Thyroid gland (tissue), 4 donors: Measurements from ENCODE around the gene PCDHGC4. TPM values are rescaled to one million over a fixed set of nuclear protein-coding genes. Genes with fewer than 3 reads are reported as not detected.

Experiments
- DNase-seq, 2 donors: peaks; one replicate each; pipeline ENCODE4 v3.0.0-alpha.2; 2019
- H3K27ac ChIP-seq, 3 donors: fragments of 200-600 bp; sonication (generic); 1 replicate in 2 of 3; 2 replicates in 1 of 3; pipeline ENCODE4 v1.5.1; 2016 to 2019; ENCODE audit warnings: mild to moderate bottlenecking in 1 of 3, moderate library complexity in 1 of 3
- H3K27me3 ChIP-seq: fragments of 200-600 bp; sonication (generic); one replicate; pipeline ENCODE4 v1.5.1; 2019
- H3K36me3 ChIP-seq, 2 donors: fragments of 200-600 bp; sonication (generic); one replicate each; pipeline ENCODE4 v1.5.1; 2016 to 2019
- H3K4me1 ChIP-seq, 2 donors: fragments of 200-600 bp; sonication (generic); one replicate each; pipeline ENCODE4 v1.5.1; 2017 to 2019
- H3K4me3 ChIP-seq, 3 donors: fragments of 200-600 bp; sonication (generic); replicated peaks in 1 of 3; 1 replicate in 2 of 3; 2 replicates in 1 of 3; pipeline ENCODE4 v1.5.1; 2016; ENCODE audit warnings: mild to moderate bottlenecking in 1 of 3
- H3K9me3 ChIP-seq: fragments of 200-600 bp; sonication (generic); one replicate; pipeline ENCODE4 v1.5.1; 2017
- CTCF ChIP-seq, 6 experiments: fragments of 200-600 bp in 3 of 6; fragments of 450-650 bp in 3 of 6; sonication (generic) in 3 of 6; IDR thresholded peaks; one replicate each; pipeline ENCODE4 v1.5.1; 2016 to 2019; ENCODE audit warnings: antibody characterized with exemption in 6 of 6, mild to moderate bottlenecking in 2 of 6, inconsistent platforms in 1 of 6, moderate library complexity in 1 of 6
- POLR2A ChIP-seq, 2 donors: fragments of 450-650 bp; IDR thresholded peaks; one replicate each; pipeline ENCODE4 v1.6.1; 2017; ENCODE audit warnings: antibody characterized with exemption in 2 of 2, mild to moderate bottlenecking in 2 of 2, moderate library complexity in 1 of 2
- WGBS, 2 donors: methylation state at CpG; one replicate each; pipeline ENCODE4 v1.1.5; 2017; 5-methylcytosine and 5-hydroxymethylcytosine counted together
- intact Hi-C: fragments of 100-400 bp; cut with DNase I; formaldehyde crosslinking; loops from one replicate; pipeline ENCODE4 v1.15.1; 2023
- total RNA-seq, 4 donors: library from RNA; depleted of rRNA; stranded (reverse); fragments of >200 nt; gene quantifications; one replicate each; pipeline ENCODE4 v1.2.3, GENCODE V29; 2016

PCDHGC4 gene
- total RNA-seq, 4 donors from 2014 or later, result 2.5 to 10.7 (median 4.8) TPM

DNA sequence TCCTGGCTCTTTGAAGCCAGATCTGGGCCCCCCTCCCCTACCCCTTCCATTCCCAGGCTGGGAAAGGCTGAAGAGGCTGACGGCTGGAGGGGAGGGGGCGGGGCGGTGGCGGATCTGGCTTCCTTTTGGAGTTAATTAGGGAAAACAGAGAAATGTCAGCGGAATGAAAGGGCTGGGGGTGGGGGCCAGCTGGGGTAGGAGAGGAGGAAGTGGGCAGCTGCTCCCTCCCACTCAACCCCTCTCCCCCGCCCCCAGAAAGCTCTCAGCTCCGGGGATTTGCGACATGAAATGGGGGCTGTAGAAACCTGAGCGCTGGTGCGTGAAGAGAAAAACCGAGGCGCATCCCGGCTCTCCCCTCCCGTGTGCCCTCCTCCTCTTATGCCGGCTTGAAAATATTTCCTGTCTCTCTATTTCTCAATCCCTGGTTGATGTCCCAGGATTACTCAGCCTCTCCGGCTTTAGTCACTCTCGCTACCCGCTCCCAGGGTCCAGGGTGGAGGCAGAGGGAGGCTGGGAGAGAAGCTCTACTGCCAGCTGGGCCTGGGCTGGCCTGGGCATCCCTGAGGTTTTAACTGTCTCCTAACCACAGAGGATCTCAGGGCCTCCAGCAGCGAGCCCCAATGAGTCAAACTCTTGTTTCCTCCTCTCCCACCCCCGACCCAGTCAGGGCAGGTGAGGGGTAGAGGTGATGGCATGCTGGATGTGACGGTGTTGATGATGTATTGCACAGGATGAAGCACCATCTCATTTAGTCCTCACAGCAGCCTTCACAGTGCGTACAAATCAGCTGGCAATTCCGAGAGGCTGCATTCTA lies 24.2 kb downstream of the PCDHGC4 start:
- H3K36me3 ChIP-seq, result peaks cover 0 to 10% of the 10 kb centered on the region in 2 donors
- no peak for TF ChIP-seq CTCF (IDR thresholded peaks at IDR 0.05)
- TF ChIP-seq POLR2A (IDR thresholded peaks at IDR 0.05), result no peak
- DNase-seq, result peak; percentile 31 to 38
- H3K4me1 ChIP-seq, result peaks cover 22 to 39% of the 10 kb centered on the region in 2 donors
- WGBS, 2 donors, result 18 to 26% methylated on average over 23 of the region's 23 CpGs
- intact Hi-C loops, result no loop called here
- no peaks in the 10 kb centered on the region for H3K9me3 ChIP-seq
- no peaks in the 10 kb centered on the region for H3K27me3 ChIP-seq
- H3K27ac ChIP-seq, result peak overlapping the region; percentile 48 to 85 (median 81)
- peak overlapping the region in 1 of 3 donors; percentile 23 for H3K4me3 ChIP-seq

DNA sequence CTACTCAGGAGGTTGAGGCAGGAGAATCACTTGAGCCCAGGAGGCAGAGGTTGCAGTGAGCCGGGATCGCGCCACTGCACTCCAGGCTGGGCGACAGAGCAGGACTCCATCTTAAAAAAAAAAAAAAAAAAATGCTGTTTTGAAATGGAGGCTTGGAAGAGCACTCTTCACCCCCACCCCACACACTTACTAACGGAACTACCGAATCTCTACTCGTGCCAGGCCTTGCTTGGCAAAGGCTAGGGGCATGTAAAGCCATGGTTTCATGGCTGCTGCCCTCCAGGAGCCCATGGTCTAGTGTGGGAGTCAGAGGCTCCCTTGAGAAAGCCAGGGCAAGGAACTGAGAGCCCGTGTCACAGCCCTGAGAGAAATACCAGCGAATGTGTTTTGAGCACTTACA lies 25.3 kb downstream of the PCDHGC4 start:
- no peak for DNase-seq
- intact Hi-C loops, result no loop called here
- Histone ChIP-seq H3K4me1 (peaks cover 27 to 51% of the 10 kb centered on the region in 2 donors), H3K27ac (no peak overlapping the region), H3K4me3 (no peak overlapping the region), H3K9me3 (no peaks in the 10 kb centered on the region), H3K36me3 (peaks cover 0 to 10% of the 10 kb centered on the region in 2 donors), H3K27me3 (no peaks in the 10 kb centered on the region)
- 92 to 94% methylated on average over 9 of the region's 9 CpGs for WGBS, 2 donors
- TF ChIP-seq POLR2A (IDR thresholded peaks at IDR 0.05) (no peak), CTCF (IDR thresholded peaks at IDR 0.05) (no peak)

DNA sequence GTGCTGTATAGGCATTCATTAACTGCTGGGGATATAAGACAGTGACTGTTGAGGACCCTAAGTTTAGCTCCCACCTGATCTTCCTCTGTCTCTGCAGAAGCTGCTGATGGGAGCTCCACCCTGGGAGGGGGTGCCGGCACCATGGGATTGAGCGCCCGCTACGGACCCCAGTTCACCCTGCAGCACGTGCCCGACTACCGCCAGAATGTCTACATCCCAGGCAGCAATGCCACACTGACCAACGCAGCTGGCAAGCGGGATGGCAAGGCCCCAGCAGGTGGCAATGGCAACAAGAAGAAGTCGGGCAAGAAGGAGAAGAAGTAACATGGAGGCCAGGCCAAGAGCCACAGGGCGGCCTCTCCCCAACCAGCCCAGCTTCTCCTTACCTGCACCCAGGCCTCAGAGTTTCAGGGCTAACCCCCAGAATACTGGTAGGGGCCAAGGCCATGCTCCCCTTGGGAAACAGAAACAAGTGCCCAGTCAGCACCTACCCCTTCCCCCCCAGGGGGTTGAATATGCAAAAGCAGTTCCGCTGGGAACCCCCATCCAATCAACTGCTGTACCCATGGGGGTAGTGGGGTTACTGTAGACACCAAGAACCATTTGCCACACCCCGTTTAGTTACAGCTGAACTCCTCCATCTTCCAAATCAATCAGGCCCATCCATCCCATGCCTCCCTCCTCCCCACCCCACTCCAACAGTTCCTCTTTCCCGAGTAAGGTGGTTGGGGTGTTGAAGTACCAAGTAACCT lies 26.2 kb downstream of the PCDHGC4 start:
- no peak for DNase-seq
- 97% methylated on average over 5 to 13 of the region's 14 CpGs for WGBS, 2 donors
- H3K36me3 ChIP-seq, result peaks cover 0 to 10% of the 10 kb centered on the region in 2 donors
- no peaks in the 10 kb centered on the region for H3K27me3 ChIP-seq
- H3K4me1 ChIP-seq, result peaks cover 27 to 58% of the 10 kb centered on the region in 2 donors
- H3K4me3 ChIP-seq, result no peak overlapping the region
- no peak overlapping the region for H3K27ac ChIP-seq
- intact Hi-C loops, result no loop called here
- TF ChIP-seq CTCF (IDR thresholded peaks at IDR 0.05), result no peak
- no peak for TF ChIP-seq POLR2A (IDR thresholded peaks at IDR 0.05)
- no peaks in the 10 kb centered on the region for H3K9me3 ChIP-seq

- peaks cover 27 to 64% of the 10 kb centered on the region in 2 donors for H3K4me1 ChIP-seq
- no peak overlapping the region for H3K4me3 ChIP-seq
- intact Hi-C loops, result no loop called here
Measured at GRCh38 chr5:141511771-141512325, 27.0 kb downstream of the PCDHGC4 start.

More at GRCh38 chr5:141511771-141512325, 27.0 kb downstream of the PCDHGC4 start:
- no peak for DNase-seq
- Histone ChIP-seq H3K36me3 (peaks cover 8 to 12% of the 10 kb centered on the region in 2 donors), H3K27ac (peak overlapping the region in 1 of 3 donors; percentile 70), H3K9me3 (no peaks in the 10 kb centered on the region), H3K27me3 (no peaks in the 10 kb centered on the region)
- TF ChIP-seq CTCF (IDR thresholded peaks at IDR 0.05) (no peak), POLR2A (IDR thresholded peaks at IDR 0.05) (no peak)
- WGBS, 2 donors, result 69 to 72% methylated on average over 4 of the region's 4 CpGs
